Measurements from ENCODE around the gene MYL3.

MYL3 gene

GRCh38 chr3:46903341-46904302 lies 40.4 kb upstream of the MYL3 start:
- no peak overlapping the region for H3K4me3 ChIP-seq
- no peak overlapping the region for H3K27ac ChIP-seq
- no peak for DNase-seq (ENCODE audit: low spot score)
- TF ChIP-seq CTCF (IDR thresholded peaks at IDR 0.05) = no peak

- Histone ChIP-seq H3K4me3 (no peak overlapping the region), H3K27ac (no peak overlapping the region)
- DNase-seq (ENCODE audit: low spot score) = no peak
- no peak for TF ChIP-seq CTCF (IDR thresholded peaks at IDR 0.05)
Observed at GRCh38 chr3:46902188-46902631, 39.0 kb upstream of the MYL3 start.

GRCh38 chr3:46901591-46902187 lies 38.4 kb upstream of the MYL3 start:
- DNase-seq (ENCODE audit: low spot score) = no peak
- Histone ChIP-seq H3K27ac (no peak overlapping the region), H3K4me3 (no peak overlapping the region)
- TF ChIP-seq CTCF (IDR thresholded peaks at IDR 0.05) = no peak

GRCh38 chr3:46901061-46901460 lies 37.8 kb upstream of the MYL3 start:
- TF ChIP-seq CTCF (IDR thresholded peaks at IDR 0.05) = no peak
- H3K27ac ChIP-seq = no peak overlapping the region
- DNase-seq (ENCODE audit: low spot score) = no peak
- no peak overlapping the region for H3K4me3 ChIP-seq

DNA sequence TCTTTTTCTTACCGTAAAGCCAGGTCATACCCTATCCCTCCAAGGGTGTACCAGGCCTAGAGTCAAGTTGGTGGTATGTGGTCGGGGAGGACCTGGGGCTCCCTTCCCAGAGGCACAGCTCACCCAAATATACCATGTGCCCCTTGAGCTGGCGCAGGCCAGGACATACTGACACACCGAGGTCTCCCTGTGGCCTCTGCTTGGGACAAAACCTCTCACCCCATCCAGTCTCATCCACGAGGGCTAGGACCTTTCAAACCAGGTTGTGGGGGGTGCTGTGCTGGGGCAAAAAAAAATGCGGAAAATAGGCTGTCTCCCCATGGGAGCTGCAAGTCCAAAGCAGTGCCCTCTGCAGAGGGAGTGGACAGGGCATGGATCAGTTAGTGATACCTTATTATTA lies 37.1 kb upstream of the MYL3 start:
- Histone ChIP-seq H3K27ac (no peak overlapping the region), H3K4me3 (no peak overlapping the region)
- TF ChIP-seq CTCF (IDR thresholded peaks at IDR 0.05) = no peak
- DNase-seq (ENCODE audit: low spot score) = no peak

DNA sequence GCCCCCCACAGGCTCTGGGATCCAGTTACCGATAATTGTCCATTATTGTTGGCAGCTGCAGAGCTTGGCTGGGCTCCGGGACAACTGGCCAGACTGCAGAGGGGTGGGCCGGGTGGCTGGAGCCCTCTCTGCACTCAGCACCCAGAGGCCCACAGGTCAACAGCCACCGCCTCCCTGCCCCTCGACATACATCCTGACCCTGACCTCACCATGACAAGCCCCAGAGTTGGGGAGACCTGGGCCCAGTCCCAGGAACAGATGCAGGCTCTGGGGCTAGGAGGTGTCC lies 36.7 kb upstream of the MYL3 start:
- no peak for TF ChIP-seq CTCF (IDR thresholded peaks at IDR 0.05)
- H3K4me3 ChIP-seq = no peak overlapping the region
- no peak overlapping the region for H3K27ac ChIP-seq
- no peak for DNase-seq (ENCODE audit: low spot score)

Data from coronary artery (tissue), 2 donors.